OCI-LY7 (cell line): ENCODE results near the gene KCTD13. TPM values are rescaled to one million over a fixed set of nuclear protein-coding genes. Genes with fewer than 3 reads are reported as not detected.

Experiments
- BruUV-seq: library from RNA; stranded (reverse); fragments of 400-500 nt; replicated peaks from 2 replicates; lab custom pipeline; 2021; lab: Mats Ljungman, UMichigan
- CTCF ChIA-PET: fragments of 300-600 bp; sonication (Branson Sonifier 250); formaldehyde crosslinking; loops from one replicate; lab custom pipeline; 2022; ENCODE audit warnings: antibody characterized with exemption; ENCODE audit not compliant: unreplicated experiment; lab: Charles Lee
- POLR2A ChIA-PET: fragments of 300-600 bp; sonication (Branson Sonifier 250); formaldehyde crosslinking; loops from one replicate; lab custom pipeline; 2022; ENCODE audit warnings: antibody characterized with exemption; lab: Charles Lee
- DNase-seq: peaks from one replicate; pipeline ENCODE4 v3.0.0-alpha.2; 2015; ENCODE audit warnings: low spot score
- H2AFZ ChIP-seq: fragments of 200-600 bp; sonication (generic), shearing (Covaris generic); 2 replicates; pipeline ENCODE4 v1.6.1; 2014; ENCODE audit warnings: mild to moderate bottlenecking, antibody characterized with exemption, low read length, moderate library complexity
- H3K27ac ChIP-seq: fragments of 200-600 bp; sonication (generic); 2 replicates; pipeline ENCODE4 v1.5.1; 2014; ENCODE audit warnings: mixed run types, low read depth, mild to moderate bottlenecking, moderate library complexity, low read length, inconsistent platforms; ENCODE audit not compliant: poor library complexity, severe bottlenecking
- H3K36me3 ChIP-seq: fragments of 200-600 bp; sonication (generic); 2 replicates; pipeline ENCODE4 v1.6.1; 2014; ENCODE audit warnings: mild to moderate bottlenecking, antibody characterized with exemption, low read length, moderate library complexity, mixed read lengths; ENCODE audit not compliant: insufficient read depth
- H3K4me1 ChIP-seq: fragments of 200-600 bp; sonication (generic); 2 replicates; pipeline ENCODE4 v1.5.1; 2014; ENCODE audit warnings: mild to moderate bottlenecking, low read length; ENCODE audit not compliant: insufficient read depth, poor library complexity, severe bottlenecking
- H3K4me2 ChIP-seq: fragments of 200-600 bp; sonication (generic); 2 replicates; pipeline ENCODE4 v1.6.1; 2014; ENCODE audit warnings: mild to moderate bottlenecking, low read length
- H3K4me3 ChIP-seq: fragments of 200-600 bp; sonication (generic); 2 replicates; pipeline ENCODE4 v1.5.1; 2014; ENCODE audit warnings: mild to moderate bottlenecking, low read depth, low read length; ENCODE audit not compliant: poor library complexity, severe bottlenecking
- H3K79me2 ChIP-seq: fragments of 200-600 bp; sonication (generic); 2 replicates; pipeline ENCODE4 v1.6.1; 2016; ENCODE audit warnings: low read depth, mild to moderate bottlenecking, low read length, moderate library complexity, mixed read lengths; ENCODE audit not compliant: insufficient read depth
- H3K9me2 ChIP-seq: fragments of 200-600 bp; sonication (generic); 2 replicates; pipeline ENCODE4 v1.6.1; 2016; ENCODE audit warnings: mild to moderate bottlenecking, low read length, mixed read lengths; ENCODE audit not compliant: insufficient read depth
- H3K9me3 ChIP-seq: fragments of 200-600 bp; sonication (generic); 2 replicates; pipeline ENCODE4 v1.6.1; 2014; ENCODE audit warnings: mild to moderate bottlenecking, mixed run types, low read length, mixed read lengths
- H4K20me1 ChIP-seq: fragments of 200-600 bp; sonication (generic); 2 replicates; pipeline ENCODE4 v1.6.1; 2014; ENCODE audit warnings: mild to moderate bottlenecking, antibody characterized with exemption, low read length, moderate library complexity, mixed read lengths; ENCODE audit not compliant: insufficient read depth
- CTCF ChIP-seq: fragments of 200-600 bp; sonication (generic); conservative IDR thresholded peaks from 2 replicates; pipeline ENCODE4 v1.5.1; 2014; ENCODE audit warnings: mild to moderate bottlenecking, antibody characterized with exemption, low read length, moderate library complexity, mixed read lengths
- EZH2phosphoT487 ChIP-seq: fragments of 200-600 bp; sonication (generic); IDR thresholded peaks from 2 replicates; pipeline ENCODE4 v1.6.1; 2018; ENCODE audit warnings: low read depth, borderline replicate concordance, mild to moderate bottlenecking, mixed run types, antibody characterized with exemption, low read length, moderate library complexity, mixed read lengths
- intact Hi-C: fragments of 100-400 bp; cut with micrococcal nuclease; formaldehyde crosslinking; loops from one replicate; pipeline ENCODE4 v1.10.0; 2022; ENCODE audit not compliant: unreplicated experiment
- total RNA-seq, 2 experiments: library from RNA; depleted of rRNA in 1 of 2; stranded (reverse); fragments of >200 nt in 1 of 2; shearing (Covaris generic) in 1 of 2; gene quantifications; 2 replicates each; pipeline ENCODE4 v1.2.3, GENCODE V29; 2014 to 2022

KCTD13 gene
- total RNA-seq, 2 experiments from 2014 or later = 15.9 to 48.0 TPM

DNA sequence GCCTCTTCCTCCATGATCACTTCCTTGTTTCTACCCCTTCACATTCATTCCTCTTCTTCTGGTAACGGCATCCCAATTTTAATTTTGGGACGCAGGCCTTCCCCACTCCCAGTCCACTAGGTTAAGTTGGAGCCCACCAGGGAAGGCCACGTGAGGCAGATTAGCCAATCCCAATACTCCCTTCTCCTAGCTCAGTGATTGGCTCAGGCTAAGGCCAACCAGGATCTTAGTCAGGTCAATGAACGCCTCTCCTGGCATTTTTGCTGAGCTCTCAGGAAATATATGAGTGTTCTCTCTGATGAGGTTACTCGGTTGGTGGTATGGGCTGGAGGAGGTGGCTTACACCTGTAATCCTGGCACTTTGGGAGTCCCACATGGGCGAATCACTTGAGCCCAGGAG lies 42.0 kb downstream of the KCTD13 start:
- intact Hi-C loops = no loop called here
- Histone ChIP-seq H2AFZ (no peak overlapping the region), H3K4me1 (no peaks in the 10 kb centered on the region), H3K9me2 (no peaks in the 10 kb centered on the region), H3K4me3 (no peak overlapping the region), H3K79me2 (no peaks in the 10 kb centered on the region), H3K4me2 (no peak overlapping the region), H3K36me3 (no peaks in the 10 kb centered on the region), H3K9me3 (no peaks in the 10 kb centered on the region), H4K20me1 (no peaks in the 10 kb centered on the region), H3K27ac (no peak overlapping the region)
- CTCF ChIA-PET = no interaction called here
- POLR2A ChIA-PET = interaction anchor here (0.6 kb wide), 1 partner anchor 558 kb away, joined by 4 read pairs; no protein-coding TSS in a partner anchor
- no peak for TF ChIP-seq EZH2phosphoT487
- TF ChIP-seq CTCF = no peak
- DNase-seq = no peak
- no TSS peak for BruUV-seq

DNA sequence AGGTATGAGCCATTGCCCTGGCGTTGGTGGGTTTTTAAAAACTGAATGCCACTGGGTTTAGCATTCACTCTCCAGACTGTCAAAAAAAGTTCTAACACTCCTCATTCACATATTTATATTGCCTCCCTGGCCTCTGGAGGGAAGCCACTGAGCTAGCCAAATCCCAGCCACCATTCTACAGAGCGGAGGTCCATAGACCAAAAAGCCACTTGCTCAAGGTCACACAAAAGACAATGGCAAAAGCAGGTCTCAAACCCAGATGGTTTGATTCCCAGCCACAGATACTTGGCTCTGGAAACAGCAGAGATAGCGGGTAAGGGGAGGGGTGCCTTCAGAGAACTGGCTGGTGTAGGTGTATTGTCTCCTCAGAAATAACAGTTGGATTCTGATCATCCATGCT lies 45.0 kb downstream of the KCTD13 start:
- Histone ChIP-seq H3K9me2 (no peaks in the 10 kb centered on the region), H3K36me3 (no peaks in the 10 kb centered on the region), H3K4me1 (peaks cover 15% of the 10 kb centered on the region), H3K4me2 (no peak overlapping the region), H3K27ac (no peak overlapping the region), H3K79me2 (no peaks in the 10 kb centered on the region), H2AFZ (no peak overlapping the region), H4K20me1 (no peaks in the 10 kb centered on the region), H3K4me3 (no peak overlapping the region), H3K9me3 (no peaks in the 10 kb centered on the region)
- POLR2A ChIA-PET = interaction anchor here (0.6 kb wide), 1 partner anchor 59 kb away, joined by 3 read pairs; no protein-coding TSS in a partner anchor
- CTCF ChIA-PET = no interaction called here
- intact Hi-C loops = no loop called here
- TF ChIP-seq CTCF (no peak), EZH2phosphoT487 (no peak)
- DNase-seq = no peak
- no TSS peak for BruUV-seq

DNA sequence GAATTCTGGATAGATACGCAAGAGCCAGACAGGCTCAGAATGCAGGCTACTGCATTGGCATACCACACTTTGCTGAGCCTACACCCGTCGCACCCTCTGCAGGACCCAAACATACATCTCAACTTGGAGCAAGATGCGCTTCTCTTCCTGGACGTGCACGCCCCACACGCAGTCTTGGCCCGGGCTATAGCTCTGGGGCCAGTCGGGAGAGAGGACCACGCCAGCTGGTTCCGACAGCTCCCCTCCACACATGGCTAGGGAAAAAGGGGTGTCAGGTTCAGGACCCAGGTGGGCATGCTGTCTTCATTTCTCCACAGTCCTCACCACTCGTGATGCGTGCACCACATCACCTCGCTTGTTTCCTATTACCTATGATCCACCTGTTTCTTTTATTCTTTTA lies 47.9 kb downstream of the KCTD13 start:
- intact Hi-C loops = loop anchor here (5.0 kb wide), 1 partner anchor 144 kb away; the partner anchor contains the start of gene C16orf92
- Histone ChIP-seq H2AFZ (no peak overlapping the region), H4K20me1 (no peaks in the 10 kb centered on the region), H3K4me3 (no peak overlapping the region), H3K27ac (no peak overlapping the region), H3K79me2 (no peaks in the 10 kb centered on the region), H3K36me3 (no peaks in the 10 kb centered on the region), H3K9me2 (no peaks in the 10 kb centered on the region), H3K4me1 (peaks cover 15% of the 10 kb centered on the region), H3K9me3 (no peaks in the 10 kb centered on the region), H3K4me2 (no peak overlapping the region)
- ChIA-PET CTCF (interaction anchor here (0.7 to 1.0 kb wide), 3 partner anchors 30 to 129 kb away, joined by 3 read pairs; no protein-coding TSS in a partner anchor), POLR2A (interaction anchor here (0.9 to 1.2 kb wide), 2 partner anchors 83 to 95 kb away, joined by 3 read pairs; partner anchors contain the start of gene TAOK2)
- no TSS peak for BruUV-seq
- DNase-seq = no peak
- no peak for TF ChIP-seq CTCF
- TF ChIP-seq EZH2phosphoT487 = no peak
